DMS153 treated with DMSO at 0.1 percent for 48 hours (cell line): ENCODE data around the gene PCBP2.

ENCODE experiments used
- DNase-seq: peaks from one replicate; lab custom pipeline; 2025; ENCODE audit not compliant: unreplicated experiment; lab: John Stamatoyannopoulos, UW

The PCBP2 gene

DNA sequence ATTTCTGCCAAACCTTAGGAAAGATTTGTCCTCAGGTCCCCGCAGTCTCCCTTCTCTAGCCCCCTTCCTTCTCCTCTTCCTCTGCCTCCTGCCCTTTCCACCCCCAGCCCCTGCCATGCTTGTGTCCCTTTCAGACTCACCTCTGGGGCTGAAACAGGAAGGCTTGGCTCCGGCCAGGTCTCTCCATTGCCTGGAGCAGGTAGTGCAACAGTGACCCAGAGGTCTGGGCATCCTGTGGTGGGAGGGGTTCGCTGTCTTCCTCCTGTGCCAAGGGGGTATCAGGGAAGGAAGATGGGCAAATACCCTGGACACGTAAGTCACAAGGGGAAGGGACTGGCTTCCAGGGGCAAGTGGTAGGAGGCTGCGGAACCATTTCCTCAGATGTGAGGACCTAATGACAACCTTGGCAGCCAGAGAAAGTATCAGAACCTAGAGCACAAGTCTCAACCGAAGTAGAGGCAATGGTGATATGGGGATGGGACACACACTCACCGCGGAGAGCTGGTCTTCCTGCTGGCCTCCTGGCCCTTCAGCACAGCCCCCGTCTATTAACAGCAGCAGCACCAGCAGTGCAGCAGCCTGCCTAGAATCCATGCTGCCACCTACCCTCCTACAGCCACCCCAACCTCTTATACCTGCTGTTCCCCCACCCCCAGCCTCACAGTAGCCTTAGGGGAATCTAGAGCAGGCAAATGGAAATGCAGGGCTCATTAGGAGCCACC, 55.1 kb downstream of the PCBP2 start, which contains the start of gene NPFF:
Gene NPFF (minus strand): TSS at position 604 of the 722 bp plus-strand sequence. CDS start 10 bp downstream, at position 594.
- no peak for DNase-seq

DNA sequence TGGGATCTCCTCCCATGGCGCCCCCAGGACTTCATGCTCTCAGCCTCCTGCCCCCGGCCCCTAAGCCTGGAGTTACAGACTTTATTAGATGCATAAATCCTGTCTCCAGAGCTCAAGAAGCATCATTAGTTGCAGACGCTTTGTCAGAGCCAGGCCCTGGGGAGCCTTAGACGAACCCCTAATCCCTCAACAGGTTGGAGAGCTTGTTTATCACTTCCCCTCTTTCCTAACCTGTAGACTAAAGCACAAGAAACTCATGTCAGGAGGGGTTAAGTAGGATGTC, 55.6 kb downstream of the PCBP2 start:
- no peak for DNase-seq

DNA sequence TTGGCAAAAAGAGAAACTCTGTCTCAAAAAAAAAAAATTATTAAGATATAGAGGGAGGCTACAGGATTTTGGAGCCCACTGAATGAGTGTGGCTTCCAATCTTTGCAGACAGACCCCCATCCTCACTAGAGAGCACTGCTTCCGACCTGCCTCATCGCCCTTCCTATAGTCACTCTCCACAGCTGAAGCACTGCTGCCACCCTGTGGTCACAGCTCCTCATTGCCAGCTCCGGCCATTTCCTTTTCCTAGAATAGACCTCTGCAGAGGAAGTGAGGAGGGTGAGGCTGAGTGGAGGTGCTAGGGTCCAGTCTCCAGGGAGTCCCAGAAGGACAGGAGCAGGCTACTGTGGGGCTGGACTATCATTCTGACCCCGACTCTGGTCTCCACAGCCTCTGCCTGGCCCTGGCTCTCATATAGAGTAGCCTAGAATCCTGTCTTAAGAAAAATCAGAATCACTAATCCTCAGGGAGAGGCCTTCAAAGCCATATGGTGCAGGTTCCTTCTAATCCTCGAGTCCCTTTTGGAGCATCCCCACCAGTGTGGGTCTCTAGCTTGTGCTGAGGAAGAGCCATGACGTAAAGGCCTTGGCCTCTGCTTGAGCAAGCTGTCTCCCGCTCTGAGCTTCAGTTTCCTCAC, 56.8 kb downstream of the PCBP2 start:
- peak; percentile 65 for DNase-seq

DNA sequence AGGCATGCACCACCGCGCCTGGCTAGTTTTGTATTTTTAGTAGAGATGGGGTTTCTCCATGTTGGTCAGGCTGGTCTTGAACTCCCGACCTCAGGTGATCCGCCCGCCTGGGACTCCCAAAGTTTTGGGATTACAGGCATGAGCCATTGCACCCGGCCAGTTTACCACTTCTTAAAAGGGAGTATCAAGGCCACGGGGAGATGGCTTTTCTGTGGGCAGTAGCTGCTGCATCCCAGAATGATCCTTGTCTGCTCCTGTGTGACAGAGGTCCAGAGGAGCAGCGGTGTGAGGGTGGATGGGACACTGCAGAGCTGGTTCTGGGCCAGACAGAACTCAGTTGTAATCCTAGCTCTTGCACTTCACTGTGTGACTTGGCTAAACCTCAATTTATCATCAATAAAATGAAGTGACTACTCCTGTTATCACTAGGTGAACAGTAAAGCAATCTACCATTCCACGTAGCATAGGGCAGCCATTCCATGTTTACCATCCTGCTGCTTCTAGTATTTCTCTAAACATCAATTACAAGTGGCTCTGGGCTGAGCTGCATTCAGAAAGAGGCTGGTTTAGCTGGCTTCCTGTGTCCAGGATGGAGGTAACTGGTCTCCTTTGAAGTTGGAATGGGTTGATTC, 58.4 kb downstream of the PCBP2 start:
- DNase-seq, result no peak

DNA sequence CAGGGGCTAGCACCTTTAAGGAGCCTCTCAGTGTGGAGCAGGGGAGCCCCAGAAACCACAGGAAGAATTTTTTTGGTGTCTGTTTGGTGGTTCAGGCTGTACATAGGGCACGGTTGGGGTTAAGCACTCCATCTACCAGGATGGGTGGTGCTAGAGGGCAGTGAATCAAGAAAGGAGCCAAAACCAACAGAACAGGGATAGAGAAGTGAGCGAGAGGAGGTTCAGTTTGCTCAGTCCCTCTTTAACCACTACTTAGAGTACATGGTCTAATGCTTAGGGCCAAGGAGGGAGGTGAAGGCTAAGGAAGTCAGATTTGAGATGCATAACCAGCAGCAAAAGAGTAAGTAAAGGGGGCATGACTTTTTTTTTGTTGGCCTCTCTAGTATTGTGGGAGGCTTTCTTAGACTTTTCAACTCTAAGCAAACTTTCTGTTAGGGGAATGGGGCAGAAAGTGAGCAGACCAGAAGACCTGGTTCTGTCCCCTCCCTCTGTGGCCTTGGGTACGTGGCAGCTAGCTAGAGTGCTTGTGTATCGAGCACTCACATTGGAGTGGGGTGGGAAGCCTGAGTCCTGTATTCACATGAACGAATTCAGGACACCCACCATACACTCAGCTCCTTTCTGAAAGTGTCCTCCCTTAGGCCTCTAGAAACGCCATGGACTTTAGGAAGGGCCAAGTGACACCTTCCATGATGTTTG, 62.0 kb downstream of the PCBP2 start:
- DNase-seq, result no peak

DNA sequence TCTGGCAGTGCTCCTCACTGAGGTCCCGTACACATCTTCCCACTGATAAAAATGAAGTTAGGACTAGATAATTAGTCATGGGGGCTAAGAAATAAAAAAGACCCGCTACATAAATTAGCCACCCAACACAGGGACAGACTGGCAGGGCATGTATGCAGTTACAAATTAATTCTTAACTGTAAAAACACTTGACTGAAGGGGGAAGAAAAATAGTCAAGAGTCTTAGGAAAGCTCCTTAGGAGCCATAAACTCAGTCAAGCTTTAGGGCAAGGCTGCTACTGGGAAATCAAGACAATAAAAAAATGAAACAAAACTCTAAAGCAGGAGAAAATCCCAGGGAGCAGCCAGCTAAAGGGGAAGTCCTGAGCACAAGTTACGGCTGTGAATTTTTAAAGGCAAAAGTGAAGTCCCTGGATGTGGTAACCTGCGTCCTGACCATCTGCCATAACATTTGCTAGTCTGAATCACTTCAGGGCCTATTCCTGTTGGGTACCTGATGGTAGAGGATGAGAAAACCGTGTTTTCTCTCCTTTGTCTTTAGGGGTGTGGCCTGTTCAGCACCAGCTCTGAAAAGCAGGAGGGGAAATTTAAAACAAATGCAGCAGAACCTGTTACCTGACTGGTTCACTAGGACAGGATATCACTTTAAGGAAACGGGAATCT, 62.9 kb downstream of the PCBP2 start:
- DNase-seq, result no peak

DNA sequence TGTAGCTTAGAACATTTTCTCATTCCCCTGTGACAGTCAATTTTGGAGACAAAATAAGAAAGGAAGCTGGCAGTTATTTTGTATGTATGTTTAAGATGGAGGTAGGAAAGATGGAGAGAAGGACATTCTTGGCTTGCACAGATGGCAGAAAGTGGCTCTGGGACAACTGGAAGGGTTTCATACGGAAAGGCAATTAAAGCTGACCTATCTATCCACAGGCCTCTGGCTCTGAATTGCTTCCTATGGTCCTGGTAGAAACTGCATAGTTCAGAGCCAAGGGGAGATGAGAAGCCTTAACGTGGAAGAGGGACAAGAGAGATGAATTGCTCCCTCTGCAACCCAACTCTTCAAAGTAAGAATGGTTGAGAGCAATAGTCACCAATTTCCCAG, 63.4 kb downstream of the PCBP2 start:
- no peak for DNase-seq

DNA sequence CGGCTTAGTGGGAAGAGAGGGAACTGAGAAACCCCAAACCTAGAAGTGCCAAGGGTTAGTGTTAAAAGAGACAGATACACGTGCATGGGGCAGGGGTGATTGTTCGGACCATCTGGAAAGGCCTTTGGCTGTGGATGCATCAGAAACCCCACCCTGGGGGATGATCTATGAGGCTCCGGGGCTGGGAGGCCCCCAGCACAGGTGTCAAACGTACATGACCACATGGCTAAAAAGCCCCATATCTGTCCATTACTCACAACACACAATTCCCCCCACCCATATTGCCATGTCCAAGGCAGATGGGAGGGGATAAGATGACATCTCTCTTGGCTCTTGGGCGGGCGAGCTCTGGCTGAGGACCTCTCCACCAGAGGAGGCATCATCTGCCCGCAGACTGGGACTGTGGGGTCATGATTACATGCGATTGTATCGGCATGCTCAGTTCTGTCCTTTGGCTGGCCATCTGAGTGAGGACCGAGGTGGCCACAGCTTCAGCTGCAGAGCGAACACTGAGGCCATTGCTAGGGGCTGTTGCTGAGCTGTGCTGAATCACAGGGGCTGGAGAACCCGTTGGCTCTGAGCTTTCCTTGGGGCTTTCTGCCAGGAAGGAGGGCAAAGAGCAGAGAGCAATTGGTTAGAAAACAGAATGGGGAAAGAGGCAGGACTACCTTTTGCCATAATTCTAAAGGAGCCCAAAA, 65.0 kb downstream of the PCBP2 start:
- no peak for DNase-seq

DNA sequence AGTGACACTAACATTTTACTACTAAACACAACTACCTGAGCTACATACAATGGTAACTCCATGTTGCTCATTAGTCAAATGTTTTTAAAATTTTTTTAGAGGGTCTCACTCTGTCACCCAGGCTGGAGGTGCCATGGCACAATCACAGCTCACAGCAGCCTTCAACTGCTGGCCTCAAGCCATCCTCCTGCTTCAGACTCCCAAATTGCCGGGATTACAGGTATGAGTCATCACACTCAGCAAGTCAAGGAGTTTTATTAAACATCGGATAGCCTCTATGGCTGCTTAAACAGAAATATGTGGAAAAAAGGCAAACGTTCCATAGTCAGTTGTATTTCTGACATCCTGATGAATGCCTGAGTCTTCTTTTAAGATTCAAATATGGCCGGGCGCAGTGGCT, 66.5 kb downstream of the PCBP2 start:
- no peak for DNase-seq

DNA sequence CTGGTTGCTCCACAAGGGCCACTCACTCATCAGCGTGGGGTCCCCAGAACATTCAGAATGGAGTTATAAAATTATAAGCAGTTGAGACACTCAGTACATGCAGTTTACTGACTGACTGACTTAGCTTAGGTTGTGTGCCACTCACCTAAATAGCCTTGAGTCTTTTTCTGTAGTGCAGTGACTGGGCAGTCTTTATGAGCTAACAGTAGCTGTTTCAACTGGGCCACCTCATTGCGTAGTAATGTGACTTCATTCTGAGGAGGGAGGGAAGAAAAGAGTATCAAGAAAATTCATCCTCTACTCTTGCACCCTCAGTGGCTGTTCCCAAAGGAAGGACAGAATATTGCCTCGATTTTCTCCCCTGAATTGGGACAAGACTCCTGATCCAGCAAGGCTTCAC, 71.2 kb downstream of the PCBP2 start:
- DNase-seq, result no peak

DNA sequence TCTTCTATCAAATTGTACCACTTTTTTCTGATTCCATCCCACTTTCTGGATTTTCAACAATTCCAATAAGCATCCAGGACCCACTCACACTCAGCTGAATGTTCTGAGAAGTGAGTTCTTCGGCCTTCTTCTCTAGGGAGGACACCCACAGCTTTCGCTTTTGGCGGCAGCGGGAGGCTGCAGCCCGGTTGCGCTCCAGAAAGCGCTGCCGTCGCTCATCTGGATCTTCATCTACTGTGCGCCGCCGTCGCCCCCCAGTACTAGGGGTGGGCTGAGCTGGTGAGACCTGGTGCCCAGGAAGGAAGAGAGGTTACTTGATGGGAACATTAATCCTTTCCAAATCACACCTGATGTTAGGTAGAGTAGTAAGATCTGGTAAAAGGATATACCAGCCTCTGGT, 72.6 kb downstream of the PCBP2 start:
- no peak for DNase-seq

DNA sequence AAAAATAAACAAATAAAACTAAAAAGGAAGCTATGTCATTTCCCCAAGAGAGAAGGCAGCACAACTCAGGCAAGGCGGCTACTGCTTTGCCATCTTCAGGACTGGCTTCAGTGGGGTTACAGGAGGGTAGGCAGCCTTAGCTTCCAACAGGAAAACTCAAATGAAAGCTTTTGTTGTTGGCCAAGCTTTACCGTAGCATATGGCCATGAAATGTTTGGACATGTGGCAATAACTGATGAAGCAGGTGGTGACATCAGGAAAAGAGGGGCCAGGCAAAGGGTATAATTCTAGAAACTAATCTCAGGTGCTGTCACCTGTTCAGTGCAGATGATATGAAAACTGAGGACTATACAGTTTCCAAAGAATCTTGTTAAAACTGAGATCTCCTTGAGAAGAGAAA, 78.2 kb downstream of the PCBP2 start:
- DNase-seq, result no peak
